GM18505 (cell line): ENCODE data around the gene FASN.

Source experiments
- ATAC-seq: cut with Tn5 transposase; IDR thresholded peaks from one replicate; pipeline ENCODE4 v1.9.1; 2021; ENCODE audit not compliant: unreplicated experiment
- POLR2A ChIP-seq: IDR thresholded peaks from 4 replicates; pipeline ENCODE4 v1.6.1; 2011; ENCODE audit warnings: borderline replicate concordance; ENCODE audit not compliant: insufficient read depth, insufficient read length; ENCODE audit errors: extremely low read depth

The FASN gene

GRCh38 chr17:82121660-82122629, 23.9 kb upstream of the FASN start:
- no peak for TF ChIP-seq POLR2A
- no peak for ATAC-seq

- no peak for TF ChIP-seq POLR2A
- ATAC-seq = no peak
Measured at GRCh38 chr17:82121246-82121645, 23.2 kb upstream of the FASN start.

GRCh38 chr17:82120148-82120547, 22.1 kb upstream of the FASN start:
- TF ChIP-seq POLR2A = no peak
- no peak for ATAC-seq

- no peak for TF ChIP-seq POLR2A
- ATAC-seq = no peak
Measured at GRCh38 chr17:82118815-82119380, 20.9 kb upstream of the FASN start.

- no peak for TF ChIP-seq POLR2A
- no peak for ATAC-seq
Measured at GRCh38 chr17:82118168-82118814, 20.3 kb upstream of the FASN start.

- no peak for ATAC-seq
- no peak for TF ChIP-seq POLR2A
Measured at GRCh38 chr17:82117139-82118090, 19.4 kb upstream of the FASN start.

- no peak for ATAC-seq
- no peak for TF ChIP-seq POLR2A
Measured at GRCh38 chr17:82116246-82116645, 18.2 kb upstream of the FASN start.

- ATAC-seq = no peak
Measured at GRCh38 chr17:82114872-82115271, 16.8 kb upstream of the FASN start.

GRCh38 chr17:82114447-82114846, 16.4 kb upstream of the FASN start:
- no peak for TF ChIP-seq POLR2A
- ATAC-seq = no peak

More at GRCh38 chr17:82114872-82115271, 16.8 kb upstream of the FASN start:
- TF ChIP-seq POLR2A = no peak

GRCh38 chr17:82113941-82114340, 15.9 kb upstream of the FASN start:
- ATAC-seq = no peak
- TF ChIP-seq POLR2A = no peak

GRCh38 chr17:82113422-82113821, 15.4 kb upstream of the FASN start:
- no peak for ATAC-seq
- no peak for TF ChIP-seq POLR2A

- no peak for ATAC-seq
Measured at GRCh38 chr17:82112914-82113311, 14.9 kb upstream of the FASN start.

More at GRCh38 chr17:82112914-82113311, 14.9 kb upstream of the FASN start:
- TF ChIP-seq POLR2A = no peak
